NCI-H2171 (cell line): ENCODE data around the gene THOC6.
A peak's percentile ranks its signal among the peaks of the same experiment; 100 is the strongest.

ENCODE experiments used
- DNase-seq: peaks from one replicate; lab custom pipeline; 2025; lab: John Stamatoyannopoulos, UW

THOC6 gene

GRCh38 chr16:2991566-2992261, 32.1 kb upstream of the THOC6 start:
- DNase-seq = no peak

DNA sequence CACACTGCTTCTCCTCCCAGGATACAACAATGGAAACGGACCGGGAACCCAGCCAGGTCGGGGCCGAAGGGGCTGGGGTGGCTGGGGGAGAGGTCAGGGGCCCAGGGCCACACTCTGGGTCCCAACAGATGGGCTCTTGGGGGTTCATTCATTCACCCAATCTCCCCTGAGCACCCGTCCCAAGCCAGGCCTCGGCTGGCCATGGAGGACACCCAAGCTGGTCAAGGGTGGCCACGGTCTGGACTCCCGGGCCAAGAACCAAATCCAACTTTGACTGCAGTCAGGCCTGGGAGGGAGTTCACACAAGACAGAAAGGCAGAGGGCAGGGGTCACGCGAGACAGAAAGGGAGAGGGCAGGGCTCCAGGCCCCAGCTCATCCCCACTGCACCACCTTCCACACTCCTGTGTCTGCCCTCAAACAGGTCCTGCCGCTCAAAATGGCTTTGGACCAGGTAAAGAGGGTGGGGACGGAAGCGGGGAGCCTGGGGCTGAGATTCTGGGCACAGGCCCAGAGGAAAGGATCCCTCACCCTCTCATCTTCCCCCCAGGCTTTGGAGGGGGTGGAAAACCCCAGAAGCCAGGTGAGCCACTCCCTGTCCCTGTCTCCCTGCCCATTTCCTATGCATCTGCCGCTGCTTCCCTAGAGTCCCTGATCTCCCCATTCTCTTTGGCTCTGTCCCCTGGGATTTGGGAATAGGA, 31.3 kb upstream of the THOC6 start:
- DNase-seq = no peak

DNA sequence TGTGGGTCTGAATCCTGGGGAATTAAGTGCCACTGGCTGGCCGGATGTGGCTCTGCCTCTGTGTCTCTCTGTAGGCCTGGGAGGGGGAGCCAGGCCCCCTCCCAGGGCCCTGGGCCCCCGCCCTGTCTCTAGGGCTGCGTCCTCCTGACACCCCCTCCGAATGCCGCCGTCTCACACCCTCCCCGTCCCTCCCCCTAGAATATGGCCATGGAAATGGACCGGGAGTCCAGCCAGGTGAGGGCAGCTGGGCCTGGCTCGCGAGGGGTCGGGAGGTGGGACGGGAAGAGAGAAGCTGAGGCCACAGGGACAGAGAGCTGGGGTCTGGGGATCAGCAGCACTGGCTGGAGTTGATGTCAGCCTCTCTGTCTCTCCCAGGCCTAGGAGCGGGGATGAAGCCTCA, 27.5 kb upstream of the THOC6 start:
- DNase-seq = no peak

- no peak for DNase-seq
These were observed 23.9 kb upstream of the THOC6 start for GRCh38 chr16:2999929-3000328.

GRCh38 chr16:3000540-3000939, 23.3 kb upstream of the THOC6 start:
- DNase-seq = no peak

GRCh38 chr16:3001316-3001715, 22.5 kb upstream of the THOC6 start:
- no peak for DNase-seq

- peak; percentile 98 for DNase-seq
These were observed 20.1 kb upstream of the THOC6 start for GRCh38 chr16:3003582-3004270.

- no peak for DNase-seq
These were observed 19.5 kb upstream of the THOC6 start for GRCh38 chr16:3004319-3004718.

- no peak for DNase-seq
These were observed 19.0 kb upstream of the THOC6 start for GRCh38 chr16:3004781-3005284.

GRCh38 chr16:3007059-3007956, 16.5 kb upstream of the THOC6 start:
- DNase-seq = no peak

DNA sequence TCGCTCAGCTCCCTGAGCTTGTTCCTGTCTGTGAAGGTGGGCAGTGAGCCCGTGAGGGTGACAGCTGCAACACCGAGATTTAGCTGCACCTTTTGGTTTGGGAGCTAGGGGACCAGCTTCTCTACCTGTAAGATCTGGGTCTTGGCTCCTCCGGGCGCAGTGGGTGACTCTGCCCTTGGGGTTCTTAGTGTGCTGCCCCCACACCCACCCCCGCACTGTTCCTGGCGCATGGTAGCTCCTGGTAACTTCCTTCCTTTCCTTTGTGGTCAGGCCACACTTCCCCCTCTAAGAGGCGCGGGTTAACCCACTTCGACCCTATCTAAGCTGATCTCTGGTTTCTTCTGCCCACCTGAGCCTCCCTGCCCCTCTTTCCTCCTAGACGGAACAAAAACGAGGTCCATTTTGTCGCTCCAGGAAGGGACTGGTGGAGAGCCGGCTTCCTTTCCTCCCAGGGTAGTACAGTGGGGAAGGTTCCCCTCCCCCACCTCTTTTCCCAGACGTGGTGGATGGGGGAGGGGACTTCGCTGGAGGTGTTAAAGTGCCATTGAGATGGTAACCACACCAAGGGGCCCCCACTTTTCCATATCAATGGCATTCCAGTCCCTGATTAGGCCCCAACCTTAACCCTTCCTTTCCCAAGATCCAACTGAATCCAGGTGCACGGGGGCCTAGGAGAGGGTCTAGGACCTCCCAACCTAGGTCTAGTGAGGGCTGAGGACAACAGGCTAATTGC, 15.7 kb upstream of the THOC6 start:
- no peak for DNase-seq

GRCh38 chr16:3008690-3009037, 15.2 kb upstream of the THOC6 start:
- DNase-seq = no peak

- DNase-seq = no peak
These were observed 14.1 kb upstream of the THOC6 start for GRCh38 chr16:3009568-3010390.

DNA sequence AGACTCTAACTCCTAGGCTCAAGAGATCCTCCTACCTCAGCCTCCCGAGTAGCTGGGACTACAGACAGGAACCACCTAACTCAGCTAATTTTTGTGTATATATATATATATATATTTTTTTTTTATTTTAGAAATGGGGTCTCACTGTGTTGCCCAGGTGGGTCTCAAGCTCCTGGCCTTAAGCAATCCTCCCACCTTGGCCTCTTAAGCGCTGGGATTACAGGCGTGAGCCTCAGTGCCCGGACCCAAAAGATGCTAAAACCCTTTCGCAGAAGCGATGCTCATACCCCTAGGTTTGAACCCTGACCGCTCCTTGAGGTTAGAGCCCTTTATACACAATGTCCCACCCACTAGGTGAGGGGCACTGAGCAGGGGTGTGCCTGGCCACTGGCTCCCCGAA, 13.3 kb upstream of the THOC6 start:
- no peak for DNase-seq

DNA sequence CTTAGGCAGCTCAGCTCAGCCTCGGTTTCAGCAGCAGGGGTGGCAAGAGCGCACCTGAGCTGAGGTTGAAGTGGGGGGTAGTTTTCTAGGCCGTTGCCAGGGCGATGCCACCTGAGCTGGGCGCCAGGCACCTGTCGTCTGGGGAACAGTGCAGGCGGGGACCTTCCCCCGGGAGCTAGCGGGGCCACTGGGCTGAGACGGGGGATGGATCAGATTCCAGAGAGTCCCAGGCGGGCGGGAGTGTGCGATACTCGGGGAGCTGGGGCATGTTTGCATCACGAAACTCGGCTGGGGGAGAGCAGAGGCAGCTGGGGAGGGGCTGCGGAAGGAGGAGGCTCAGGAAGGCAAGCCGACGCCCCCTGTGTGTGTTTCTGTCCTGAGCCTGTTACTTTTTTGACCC, 11.6 kb upstream of the THOC6 start:
- peak; percentile 96 for DNase-seq

DNA sequence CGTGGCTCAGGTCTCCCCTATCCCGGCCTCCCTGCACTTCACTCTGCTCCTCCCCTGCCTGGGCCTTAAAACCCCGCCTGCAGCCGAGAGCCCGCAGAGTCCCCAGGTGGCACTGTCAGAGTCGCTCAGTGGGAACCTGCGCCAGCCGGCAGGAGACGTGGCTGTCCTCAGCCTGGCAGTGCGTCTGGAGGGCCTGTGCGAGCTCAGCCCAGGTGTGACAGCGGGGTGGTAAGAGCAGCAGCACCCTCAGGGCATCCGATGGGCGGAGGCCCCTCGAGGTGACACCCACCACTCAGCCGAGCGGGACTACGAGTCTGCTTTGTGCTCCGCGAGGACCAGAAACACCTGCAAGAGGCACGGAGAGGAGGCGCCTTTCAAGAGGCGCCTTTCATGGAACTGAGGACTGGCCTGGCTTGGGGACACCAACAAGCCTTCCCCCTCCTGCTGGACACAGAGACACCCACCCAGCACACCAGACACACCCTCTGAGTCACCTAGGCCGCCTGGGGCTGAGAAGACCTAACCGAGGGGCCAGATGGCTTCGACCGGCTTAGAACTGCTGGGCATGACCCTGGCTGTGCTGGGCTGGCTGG, 10.9 kb upstream of the THOC6 start, which contains the start of gene CLDN9:
CLDN9 (plus strand) TSS at position 96 of the 593 bp plus-strand sequence; CDS start at position 536, 440 bp downstream.
- peak; percentile 91 for DNase-seq

DNA sequence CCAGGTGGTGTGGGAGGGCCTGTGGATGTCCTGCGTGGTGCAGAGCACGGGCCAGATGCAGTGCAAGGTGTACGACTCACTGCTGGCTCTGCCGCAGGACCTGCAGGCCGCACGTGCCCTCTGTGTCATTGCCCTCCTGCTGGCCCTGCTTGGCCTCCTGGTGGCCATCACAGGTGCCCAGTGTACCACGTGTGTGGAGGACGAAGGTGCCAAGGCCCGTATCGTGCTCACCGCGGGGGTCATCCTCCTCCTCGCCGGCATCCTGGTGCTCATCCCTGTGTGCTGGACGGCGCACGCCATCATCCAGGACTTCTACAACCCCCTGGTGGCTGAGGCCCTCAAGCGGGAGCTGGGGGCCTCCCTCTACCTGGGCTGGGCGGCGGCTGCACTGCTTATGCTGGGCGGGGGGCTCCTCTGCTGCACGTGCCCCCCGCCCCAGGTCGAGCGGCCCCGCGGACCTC, 10.3 kb upstream of the THOC6 start:
- DNase-seq = no peak

DNA sequence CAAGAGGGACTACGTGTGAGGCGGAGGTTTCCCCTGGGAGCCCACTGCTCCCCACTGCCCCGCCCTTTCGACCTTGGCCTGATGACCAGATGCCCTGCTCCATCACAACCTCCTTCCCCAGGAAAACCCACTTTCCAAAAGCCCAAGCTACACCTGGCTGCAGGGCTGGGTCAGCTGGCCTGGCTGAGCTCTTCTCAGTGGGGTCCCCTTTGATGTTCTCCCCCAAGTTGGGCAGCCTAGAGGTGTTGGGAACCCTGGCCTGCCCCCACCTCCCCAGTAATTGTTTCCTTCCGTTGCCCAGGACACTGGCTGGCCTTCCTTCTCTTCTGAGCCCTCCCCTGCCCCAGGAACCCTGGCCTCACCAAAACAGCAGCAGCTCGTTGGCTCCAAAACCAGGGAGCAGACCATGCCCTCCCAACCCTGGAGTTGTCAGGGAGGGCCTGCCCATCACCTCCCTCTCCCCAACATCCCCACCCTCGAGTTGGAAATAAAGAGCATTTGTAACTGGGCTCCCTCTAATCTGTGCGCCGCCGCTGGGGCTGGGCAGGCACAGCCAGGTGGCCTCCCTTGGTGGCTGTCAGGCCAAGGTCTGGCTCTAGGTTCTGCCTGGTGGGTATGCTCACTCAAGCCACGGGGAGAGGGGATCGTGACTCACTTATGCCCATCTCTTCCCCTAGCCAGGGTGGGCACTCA, 9.7 kb upstream of the THOC6 start:
- no peak for DNase-seq

- no peak for DNase-seq
These were observed 8.9 kb upstream of the THOC6 start for GRCh38 chr16:3014971-3015370.
